A673 (cell line): Measurements from ENCODE around the gene ACTN2.

ENCODE experiments used
- CTCF ChIP-seq: fragments of 300-800, 200-600 bp; sonication (generic); conservative IDR thresholded peaks from 2 replicates; pipeline ENCODE4 v1.5.1; 2017; ENCODE audit warnings: low read depth, mild to moderate bottlenecking, antibody characterized with exemption, low read length, moderate library complexity, mixed read lengths
- EZH2 ChIP-seq: fragments of 200-600 bp; sonication (generic); IDR thresholded peaks from 2 replicates; pipeline ENCODE4 v1.6.1; 2017; ENCODE audit warnings: borderline replicate concordance, low read depth, mild to moderate bottlenecking, mixed read lengths, antibody characterized with exemption, low read length; ENCODE audit not compliant: poor library complexity, severe bottlenecking

- TF ChIP-seq EZH2, result no peak
- no peak for TF ChIP-seq CTCF
Measured at GRCh38 chr1:236785477-236785876, 99.2 kb downstream of the ACTN2 start.
